GM10248 (cell line): ENCODE results near the gene ZNF133.

Source experiments
- CTCF ChIA-PET: fragments of 300-600 bp; sonication (Branson Sonifier 250); formaldehyde crosslinking; extraction: SDS; loops from one replicate; lab custom pipeline; 2021; ENCODE audit warnings: antibody characterized with exemption; lab: Yijun Ruan, JAX
- POLR2A ChIA-PET: fragments of 350-650 bp; sonication (Branson Sonifier 250); formaldehyde crosslinking; extraction: SDS; loops from one replicate; lab custom pipeline; 2020; ENCODE audit warnings: antibody characterized with exemption; lab: Yijun Ruan, JAX
- DNase-seq: peaks from one replicate; pipeline ENCODE4 v3.0.0; 2012; ENCODE audit errors: extremely low spot score
- CTCF ChIP-seq: IDR thresholded peaks from 2 replicates; pipeline ENCODE4 v1.5.1; 2012; ENCODE audit warnings: mild to moderate bottlenecking, low read depth; ENCODE audit errors: extremely low read depth, missing control alignments, control extremely low read depth

The ZNF133 gene

GRCh38 chr20:18362916-18363315 is 74.6 kb downstream of the ZNF133 start:
- ChIA-PET CTCF (no interaction called here), POLR2A (no interaction called here)
- no peak for TF ChIP-seq CTCF
- no peak for DNase-seq

- ChIA-PET POLR2A (no interaction called here), CTCF (no interaction called here)
- no peak for TF ChIP-seq CTCF
- DNase-seq = no peak
These were observed 75.4 kb downstream of the ZNF133 start for GRCh38 chr20:18363708-18364107.

GRCh38 chr20:18364768-18365167 is 76.4 kb downstream of the ZNF133 start:
- no peak for DNase-seq
- TF ChIP-seq CTCF = no peak
- CTCF ChIA-PET = no interaction called here
- POLR2A ChIA-PET = no interaction called here
